SK-N-SH (cell line): ENCODE measurements around the gene PLEKHG5. TPM values are rescaled to one million over a fixed set of nuclear protein-coding genes. Genes with fewer than 3 reads are reported as not detected.

ENCODE experiments used
- CTCF ChIA-PET: fragments of 300-600, 350-600 bp; formaldehyde crosslinking; extraction: SDS; loops from one replicate; lab custom pipeline; 2021; lab: Yijun Ruan, JAX
- POLR2A ChIA-PET: fragments of 350-600 bp; sonication (Branson Sonifier 250); formaldehyde crosslinking; extraction: SDS; loops from one replicate; lab custom pipeline; 2020; ENCODE audit warnings: antibody characterized with exemption, inconsistent platforms; lab: Yijun Ruan, JAX
- DNase-seq: peaks from one replicate; pipeline ENCODE4 v3.0.0; 2012
- H2AFZ ChIP-seq: fragments of 200-600 bp; sonication (generic); 2 replicates; pipeline ENCODE4 v1.8.1; 2016; ENCODE audit warnings: antibody characterized with exemption, mild to moderate bottlenecking, low read depth
- H3F3A ChIP-seq: fragments of 200-600 bp; sonication (generic); replicated peaks from 2 replicates; pipeline ENCODE3; 2016; ENCODE audit warnings: antibody characterized with exemption, mild to moderate bottlenecking; ENCODE audit not compliant: insufficient read depth
- H3K27ac ChIP-seq, 2 experiments: fragments of 200-500 bp in 1 of 2; fragments of 200-600 bp in 1 of 2; sonication (Bioruptor generic) in 1 of 2; sonication (generic), shearing (Covaris generic) in 1 of 2; 2 replicates each; pipeline versions ENCODE4 v1.5.1 to v1.6.1; 2014 to 2016; ENCODE audit warnings: low read depth in 2 of 2, inconsistent platforms in 1 of 2, low read length in 1 of 2, mild to moderate bottlenecking in 1 of 2, mixed read lengths in 1 of 2
- H3K27me3 ChIP-seq: fragments of 200-600 bp; sonication (generic), shearing (Covaris generic); 2 replicates; pipeline ENCODE4 v1.6.1; 2016; ENCODE audit warnings: mixed run types; ENCODE audit not compliant: insufficient read depth
- H3K36me3 ChIP-seq, 2 experiments: fragments of 200-500 bp in 1 of 2; fragments of 200-600 bp in 1 of 2; sonication (Bioruptor generic) in 1 of 2; sonication (generic) in 1 of 2; replicated peaks in 1 of 2; 2 replicates each; pipeline versions ENCODE3 to v1.5.1; 2014 to 2016; ENCODE audit warnings: low read length in 1 of 2, mild to moderate bottlenecking in 1 of 2; ENCODE audit not compliant: insufficient read depth in 2 of 2, control insufficient read depth in 1 of 2
- H3K4me1 ChIP-seq, 2 experiments: fragments of 200-500 bp in 1 of 2; fragments of 200-600 bp in 1 of 2; sonication (Bioruptor generic) in 1 of 2; sonication (generic), shearing (Covaris generic) in 1 of 2; 2 replicates each; pipeline versions ENCODE4 v1.5.1 to v1.6.1; 2014 to 2016; ENCODE audit warnings: low read depth in 1 of 2, low read length in 1 of 2, mixed run types in 1 of 2; ENCODE audit not compliant: insufficient read depth in 2 of 2, control insufficient read depth in 1 of 2
- H3K4me2 ChIP-seq: fragments of 200-600 bp; sonication (generic), shearing (Covaris generic); 2 replicates; pipeline ENCODE4 v1.6.1; 2017; ENCODE audit warnings: mixed run types
- H3K4me3 ChIP-seq, 2 experiments: fragments of 200-500 bp in 1 of 2; fragments of 200-600 bp in 1 of 2; sonication (Bioruptor generic) in 1 of 2; sonication (generic), shearing (Covaris generic) in 1 of 2; 2 replicates each; pipeline versions ENCODE4 v1.5.1 to v1.8.1; 2014 to 2016; ENCODE audit warnings: low read depth in 2 of 2, inconsistent platforms in 1 of 2, low read length in 1 of 2, mild to moderate bottlenecking in 1 of 2, mixed read lengths in 1 of 2, moderate library complexity in 1 of 2
- H3K79me2 ChIP-seq: fragments of 200-600 bp; sonication (generic); 2 replicates; pipeline ENCODE4 v1.8.1; 2017; ENCODE audit warnings: mild to moderate bottlenecking; ENCODE audit not compliant: insufficient read depth
- H3K9ac ChIP-seq: fragments of 200-600 bp; sonication (generic); 2 replicates; pipeline ENCODE4 v1.6.1; 2017; ENCODE audit warnings: mixed run types
- H3K9me2 ChIP-seq: fragments of 200-600 bp; sonication (generic); 2 replicates; pipeline ENCODE4 v1.6.1; 2017; ENCODE audit warnings: mixed run types
- H3K9me3 ChIP-seq: fragments of 200-600 bp; sonication (generic); 2 replicates; pipeline ENCODE4 v1.6.1; 2017; ENCODE audit warnings: mixed run types, mild to moderate bottlenecking, moderate library complexity
- H4K20me1 ChIP-seq: fragments of 200-600 bp; sonication (generic); 2 replicates; pipeline ENCODE4 v1.6.1; 2017; ENCODE audit warnings: mild to moderate bottlenecking, mixed run types; ENCODE audit not compliant: insufficient read depth
- GATA2 ChIP-seq: sonication (generic); formaldehyde crosslinking; IDR thresholded peaks from 2 replicates; pipeline ENCODE4 v1.5.0; 2020; ENCODE audit warnings: mild to moderate bottlenecking, missing genetic modification reagents
- RAD21 ChIP-seq: IDR thresholded peaks from 2 replicates; pipeline ENCODE4 v1.6.1; 2012; ENCODE audit warnings: mild to moderate bottlenecking, low read length
- SIN3A ChIP-seq: IDR thresholded peaks from 2 replicates; pipeline ENCODE4 v1.6.1; 2012; ENCODE audit warnings: low read depth, mild to moderate bottlenecking, low read length, moderate library complexity, borderline replicate concordance
- SMC3 ChIP-seq: IDR thresholded peaks from 2 replicates; pipeline ENCODE4 v1.6.1; 2012; ENCODE audit warnings: low read depth, low read length, improper control_type of control experiment
- TAF1 ChIP-seq: IDR thresholded peaks from 2 replicates; pipeline ENCODE4 v1.6.1; 2012; ENCODE audit warnings: low read depth, mild to moderate bottlenecking, low read length, moderate library complexity, borderline replicate concordance
- YY1 ChIP-seq: IDR thresholded peaks from 2 replicates; pipeline ENCODE4 v1.4.0; 2012; ENCODE audit warnings: low read depth, mild to moderate bottlenecking
- WGBS: methylation state at CpG from one replicate; pipeline ENCODE4 v1.1.6; 2017; ENCODE audit warnings: low lambda C conversion rate; 5-methylcytosine and 5-hydroxymethylcytosine counted together
- polyA plus RNA-seq, 3 experiments: library from polyadenylated mRNA; depleted of rRNA; stranded (reverse); fragments of >200 nt; gene quantifications; 2 replicates each; pipeline ENCODE4 v1.2.3, GENCODE V29; 2012
- TF ChIP-seq, protein P1 (sequence below): IDR thresholded peaks from 2 replicates; pipeline ENCODE4 v1.6.1; 2012; ENCODE audit warnings: mild to moderate bottlenecking, low read depth, low read length, moderate library complexity
- TF ChIP-seq, protein P2 (sequence below): IDR thresholded peaks from 2 replicates; pipeline ENCODE4 v1.4.0; 2012; ENCODE audit warnings: low read depth, borderline replicate concordance

The PLEKHG5 gene
- polyA plus RNA-seq, 1 of the 3 experiments (the other 2 are of a cell fraction), result 14.9 TPM

DNA sequence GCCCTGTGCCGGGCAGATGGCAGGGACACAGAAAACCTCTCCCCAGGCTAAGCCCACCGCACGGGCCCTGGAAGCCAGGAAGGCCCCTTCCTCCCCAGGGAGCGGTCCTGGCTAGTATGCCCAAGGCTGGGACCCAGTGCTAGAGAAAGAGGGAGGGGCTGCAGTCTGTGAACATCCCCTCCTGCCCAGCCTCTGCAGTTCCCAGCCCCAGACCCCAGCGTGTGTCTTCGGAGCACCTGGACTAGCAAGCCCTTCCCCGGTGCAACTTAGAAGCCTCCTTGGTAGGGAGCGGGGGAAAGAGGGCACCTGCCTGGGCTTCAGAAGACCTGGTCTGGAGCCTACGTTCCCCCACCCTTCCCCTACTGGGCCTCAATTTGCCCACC, 2.1 kb downstream of the PLEKHG5 start (continued):
- TF ChIP-seq, protein P1, sequence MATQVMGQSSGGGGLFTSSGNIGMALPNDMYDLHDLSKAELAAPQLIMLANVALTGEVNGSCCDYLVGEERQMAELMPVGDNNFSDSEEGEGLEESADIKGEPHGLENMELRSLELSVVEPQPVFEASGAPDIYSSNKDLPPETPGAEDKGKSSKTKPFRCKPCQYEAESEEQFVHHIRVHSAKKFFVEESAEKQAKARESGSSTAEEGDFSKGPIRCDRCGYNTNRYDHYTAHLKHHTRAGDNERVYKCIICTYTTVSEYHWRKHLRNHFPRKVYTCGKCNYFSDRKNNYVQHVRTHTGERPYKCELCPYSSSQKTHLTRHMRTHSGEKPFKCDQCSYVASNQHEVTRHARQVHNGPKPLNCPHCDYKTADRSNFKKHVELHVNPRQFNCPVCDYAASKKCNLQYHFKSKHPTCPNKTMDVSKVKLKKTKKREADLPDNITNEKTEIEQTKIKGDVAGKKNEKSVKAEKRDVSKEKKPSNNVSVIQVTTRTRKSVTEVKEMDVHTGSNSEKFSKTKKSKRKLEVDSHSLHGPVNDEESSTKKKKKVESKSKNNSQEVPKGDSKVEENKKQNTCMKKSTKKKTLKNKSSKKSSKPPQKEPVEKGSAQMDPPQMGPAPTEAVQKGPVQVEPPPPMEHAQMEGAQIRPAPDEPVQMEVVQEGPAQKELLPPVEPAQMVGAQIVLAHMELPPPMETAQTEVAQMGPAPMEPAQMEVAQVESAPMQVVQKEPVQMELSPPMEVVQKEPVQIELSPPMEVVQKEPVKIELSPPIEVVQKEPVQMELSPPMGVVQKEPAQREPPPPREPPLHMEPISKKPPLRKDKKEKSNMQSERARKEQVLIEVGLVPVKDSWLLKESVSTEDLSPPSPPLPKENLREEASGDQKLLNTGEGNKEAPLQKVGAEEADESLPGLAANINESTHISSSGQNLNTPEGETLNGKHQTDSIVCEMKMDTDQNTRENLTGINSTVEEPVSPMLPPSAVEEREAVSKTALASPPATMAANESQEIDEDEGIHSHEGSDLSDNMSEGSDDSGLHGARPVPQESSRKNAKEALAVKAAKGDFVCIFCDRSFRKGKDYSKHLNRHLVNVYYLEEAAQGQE, result no peak
- no peak for TF ChIP-seq RAD21
- TF ChIP-seq, protein P2, sequence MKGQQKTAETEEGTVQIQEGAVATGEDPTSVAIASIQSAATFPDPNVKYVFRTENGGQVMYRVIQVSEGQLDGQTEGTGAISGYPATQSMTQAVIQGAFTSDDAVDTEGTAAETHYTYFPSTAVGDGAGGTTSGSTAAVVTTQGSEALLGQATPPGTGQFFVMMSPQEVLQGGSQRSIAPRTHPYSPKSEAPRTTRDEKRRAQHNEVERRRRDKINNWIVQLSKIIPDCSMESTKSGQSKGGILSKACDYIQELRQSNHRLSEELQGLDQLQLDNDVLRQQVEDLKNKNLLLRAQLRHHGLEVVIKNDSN, result no peak
- TF ChIP-seq TAF1, result no peak
- TF ChIP-seq SIN3A, result no peak

DNA sequence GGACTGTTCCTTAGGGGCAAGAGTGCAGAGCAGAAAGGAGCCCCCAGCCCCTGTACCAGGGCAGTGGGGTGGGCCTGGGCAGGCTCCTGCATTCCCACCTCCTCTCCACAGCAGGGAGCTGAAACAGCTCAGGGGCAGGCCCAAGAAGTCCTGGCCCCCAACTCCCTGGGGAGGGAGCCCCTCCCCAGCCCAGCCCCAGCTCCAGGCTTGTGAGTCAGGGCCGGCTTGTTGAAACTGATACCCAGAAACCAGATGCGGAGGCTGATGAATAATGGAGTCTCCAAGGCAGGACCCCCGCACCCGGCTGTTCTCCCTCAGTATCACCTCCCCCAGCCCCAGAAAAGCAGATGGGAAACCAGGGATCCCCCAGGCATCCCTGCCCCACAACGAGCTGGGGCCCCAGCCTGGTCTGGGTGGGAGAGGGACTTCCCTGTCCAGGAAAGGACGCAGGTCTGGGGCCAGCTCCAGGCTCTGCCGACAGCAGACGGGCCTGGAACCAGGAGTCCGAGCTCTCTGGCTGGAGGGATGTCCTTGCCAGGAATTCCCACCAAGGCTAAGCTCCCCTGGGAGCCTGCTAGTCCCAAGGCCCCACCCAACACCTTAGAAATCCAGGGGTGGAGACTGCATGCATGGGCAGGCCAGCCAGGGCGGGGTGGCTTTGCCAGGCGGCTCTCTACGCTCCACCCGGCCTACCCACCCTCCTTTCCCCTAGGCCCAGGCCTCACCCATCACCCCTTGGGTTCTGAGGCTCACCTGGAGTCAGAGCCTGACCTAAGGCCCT, 2.7 kb downstream of the PLEKHG5 start:
- H3K36me3 ChIP-seq, result no peaks in the 10 kb centered on the region
- peaks cover 40% of the 10 kb centered on the region; the same call in 1 of the 2 replicates for H3K79me2 ChIP-seq
- H3K9me3 ChIP-seq, result no peaks in the 10 kb centered on the region
- ChIA-PET POLR2A (interaction anchor here (1.2 to 1.4 kb wide), 2 partner anchors 10 to 33 kb away, joined by 3 read pairs; no protein-coding TSS in a partner anchor), CTCF (interaction anchor here (0.6 to 16.2 kb wide), 23 partner anchors 8 to 242 kb away, joined by 3 to 439 read pairs (median 5); partner anchors contain the start of genes NOL9 and TAS1R1)
- no peaks in the 10 kb centered on the region for H4K20me1 ChIP-seq
- H3K4me3 ChIP-seq, result no peak overlapping the region
- TF ChIP-seq GATA2 (no peak), YY1 (no peak), SMC3 (no peak)
- no peak overlapping the region for H3K9ac ChIP-seq
- no peak overlapping the region; a peak in 1 of 4 replicates for H3K27ac ChIP-seq
- peak overlapping the region; percentile 100 for H3K4me2 ChIP-seq
- no peak overlapping the region for H2AFZ ChIP-seq
- H3K27me3 ChIP-seq, result no peaks in the 10 kb centered on the region
- H3K9me2 ChIP-seq, result no peaks in the 10 kb centered on the region
- peaks cover 21% of the 10 kb centered on the region for H3F3A ChIP-seq
- no peak for DNase-seq
- H3K4me1 ChIP-seq, result peaks cover 0 to 51% of the 10 kb centered on the region in 2 experiments; a peak in 1 of 4 replicates
- 81% methylated on average over 7 of the region's 13 CpGs for WGBS
